ENCODE measurements around the gene BCR. TPM values are rescaled to one million over a fixed set of nuclear protein-coding genes. Genes with fewer than 3 reads are reported as not detected.

The BCR gene
- total RNA-seq, 1 donor from 2014 or later: 92.6 TPM

- no peak overlapping the region for H3K27ac Mint-ChIP-seq (ENCODE audit: unreplicated experiment)
- no peak for TF ChIP-seq CTCF (IDR thresholded peaks at IDR 0.05; ENCODE audit: unreplicated experiment)
- no peaks in the 10 kb centered on the region for H3K9me3 Mint-ChIP-seq (ENCODE audit: unreplicated experiment)
- H3K4me1 Mint-ChIP-seq (ENCODE audit: unreplicated experiment): no peaks in the 10 kb centered on the region
- DNase-seq (ENCODE audit: low spot score): no peak
- H3K36me3 Mint-ChIP-seq (ENCODE audit: low read depth, unreplicated experiment): peaks cover 12% of the 10 kb centered on the region
- H3K27me3 Mint-ChIP-seq (ENCODE audit: unreplicated experiment): peaks cover 8% of the 10 kb centered on the region
- H3K4me3 Mint-ChIP-seq (ENCODE audit: unreplicated experiment): peak overlapping the region; percentile 15
These were observed 100.2 kb downstream of the BCR start for GRCh38 chr22:23280356-23281052.

- Mint-ChIP-seq H3K4me3 (ENCODE audit: unreplicated experiment) (no peak overlapping the region), H3K9me3 (ENCODE audit: unreplicated experiment) (no peaks in the 10 kb centered on the region), H3K27ac (ENCODE audit: unreplicated experiment) (no peak overlapping the region), H3K4me1 (ENCODE audit: unreplicated experiment) (no peaks in the 10 kb centered on the region), H3K36me3 (ENCODE audit: low read depth, unreplicated experiment) (peaks cover 11% of the 10 kb centered on the region), H3K27me3 (ENCODE audit: unreplicated experiment) (peaks cover 5% of the 10 kb centered on the region)
- DNase-seq (ENCODE audit: low spot score): no peak
- TF ChIP-seq CTCF (IDR thresholded peaks at IDR 0.05; ENCODE audit: unreplicated experiment): no peak
These were observed 100.7 kb downstream of the BCR start for GRCh38 chr22:23281053-23281405.

- peak; percentile 88 for TF ChIP-seq CTCF (IDR thresholded peaks at IDR 0.05; ENCODE audit: unreplicated experiment)
- DNase-seq (ENCODE audit: low spot score): peak; percentile 90
- Mint-ChIP-seq H3K27ac (ENCODE audit: unreplicated experiment) (no peak overlapping the region), H3K27me3 (ENCODE audit: unreplicated experiment) (peaks cover 5% of the 10 kb centered on the region), H3K36me3 (ENCODE audit: low read depth, unreplicated experiment) (peaks cover 11% of the 10 kb centered on the region), H3K4me1 (ENCODE audit: unreplicated experiment) (no peaks in the 10 kb centered on the region), H3K9me3 (ENCODE audit: unreplicated experiment) (no peaks in the 10 kb centered on the region), H3K4me3 (ENCODE audit: unreplicated experiment) (no peak overlapping the region)
These were observed 101.2 kb downstream of the BCR start for GRCh38 chr22:23281406-23282088.

GRCh38 chr22:23282089-23282501, 101.8 kb downstream of the BCR start:
- no peak overlapping the region for H3K4me3 Mint-ChIP-seq (ENCODE audit: unreplicated experiment)
- peaks cover 11% of the 10 kb centered on the region for H3K36me3 Mint-ChIP-seq (ENCODE audit: low read depth, unreplicated experiment)
- H3K4me1 Mint-ChIP-seq (ENCODE audit: unreplicated experiment): no peaks in the 10 kb centered on the region
- no peak for TF ChIP-seq CTCF (IDR thresholded peaks at IDR 0.05; ENCODE audit: unreplicated experiment)
- no peaks in the 10 kb centered on the region for H3K9me3 Mint-ChIP-seq (ENCODE audit: unreplicated experiment)
- peaks cover 8% of the 10 kb centered on the region for H3K27me3 Mint-ChIP-seq (ENCODE audit: unreplicated experiment)
- H3K27ac Mint-ChIP-seq (ENCODE audit: unreplicated experiment): no peak overlapping the region
- no peak for DNase-seq (ENCODE audit: low spot score)

- no peaks in the 10 kb centered on the region for H3K4me1 Mint-ChIP-seq (ENCODE audit: unreplicated experiment)
- no peak for TF ChIP-seq CTCF (IDR thresholded peaks at IDR 0.05; ENCODE audit: unreplicated experiment)
- H3K27ac Mint-ChIP-seq (ENCODE audit: unreplicated experiment): no peak overlapping the region
- H3K36me3 Mint-ChIP-seq (ENCODE audit: low read depth, unreplicated experiment): peaks cover 11% of the 10 kb centered on the region
- no peaks in the 10 kb centered on the region for H3K9me3 Mint-ChIP-seq (ENCODE audit: unreplicated experiment)
- H3K27me3 Mint-ChIP-seq (ENCODE audit: unreplicated experiment): peaks cover 6% of the 10 kb centered on the region
- no peak for DNase-seq (ENCODE audit: low spot score)
- H3K4me3 Mint-ChIP-seq (ENCODE audit: unreplicated experiment): no peak overlapping the region
These were observed 102.2 kb downstream of the BCR start for GRCh38 chr22:23282516-23282915.

All from endothelial cell (in vitro differentiated cells).